GM12875 (cell line): ENCODE measurements around the gene IP6K2.
"Not testable (repeated sequence)": the region's sequence is repeated elsewhere in the genome, so short reads cannot be mapped to it uniquely, and the experiment has no call there.

Source experiments
- H3K4me3 ChIP-seq: one replicate; pipeline ENCODE4 v1.5.1; 2011; ENCODE audit warnings: low read depth, low read length, control low read depth
- CTCF ChIP-seq: IDR thresholded peaks from 2 replicates; pipeline ENCODE4 v1.5.1; 2011; ENCODE audit warnings: low read depth, mild to moderate bottlenecking, control low read depth, inconsistent platforms, low read length, moderate library complexity, borderline replicate concordance; ENCODE audit not compliant: insufficient read depth

The IP6K2 gene

GRCh38 chr3:48738926-48739616 is 22.1 kb upstream of the IP6K2 start:
- H3K4me3 ChIP-seq, result no peak overlapping the region
- no peak for TF ChIP-seq CTCF

GRCh38 chr3:48738144-48738536 is 21.1 kb upstream of the IP6K2 start:
- H3K4me3 ChIP-seq, result no peak overlapping the region
- TF ChIP-seq CTCF, result no peak

- not testable (repeated sequence) for H3K4me3 ChIP-seq
Observed at GRCh38 chr3:48735075-48735767, 18.2 kb upstream of the IP6K2 start.

- not testable (repeated sequence) for H3K4me3 ChIP-seq
Observed at GRCh38 chr3:48734541-48734940, 17.5 kb upstream of the IP6K2 start.

GRCh38 chr3:48733752-48734518 is 16.9 kb upstream of the IP6K2 start:
- H3K4me3 ChIP-seq, result not testable (repeated sequence)

- no peak overlapping the region for H3K4me3 ChIP-seq
- TF ChIP-seq CTCF, result no peak
Observed at GRCh38 chr3:48727511-48727910, 10.5 kb upstream of the IP6K2 start.

GRCh38 chr3:48725185-48725855 is 8.3 kb upstream of the IP6K2 start:
- H3K4me3 ChIP-seq, result not testable (repeated sequence)

GRCh38 chr3:48723725-48724124 is 6.7 kb upstream of the IP6K2 start:
- no peak for TF ChIP-seq CTCF
- H3K4me3 ChIP-seq, result no peak overlapping the region

- H3K4me3 ChIP-seq, result not testable (repeated sequence)
Observed at GRCh38 chr3:48723293-48723692, 6.3 kb upstream of the IP6K2 start.
